ENCODE data around the gene TBC1D9B.

TBC1D9B gene

DNA sequence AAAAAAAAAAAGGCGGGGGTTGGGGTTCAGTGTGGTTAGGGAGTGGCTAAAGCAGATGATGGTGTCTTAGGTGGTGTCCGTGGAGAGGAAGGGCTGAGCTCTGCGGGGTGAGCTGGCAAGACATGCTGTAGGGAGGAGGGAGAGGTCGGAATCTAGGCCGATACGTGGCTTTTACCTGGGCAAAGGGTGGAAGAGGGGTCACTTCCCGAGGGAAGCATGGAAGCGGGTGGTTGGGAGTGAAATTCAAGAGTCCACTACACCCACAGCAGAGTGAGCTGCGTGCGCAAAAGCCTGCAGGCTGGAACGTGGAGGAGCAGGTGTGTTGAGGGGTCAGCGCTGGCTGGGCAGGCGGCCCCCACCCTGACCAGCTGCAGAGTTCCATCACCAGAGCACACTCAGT is 17.8 kb downstream of the TBC1D9B start:
- no peak for DNase-seq (ENCODE audit: low read depth)
- no peak overlapping the region for H3K4me3 ChIP-seq (ENCODE audit: low read depth, low read length)

DNA sequence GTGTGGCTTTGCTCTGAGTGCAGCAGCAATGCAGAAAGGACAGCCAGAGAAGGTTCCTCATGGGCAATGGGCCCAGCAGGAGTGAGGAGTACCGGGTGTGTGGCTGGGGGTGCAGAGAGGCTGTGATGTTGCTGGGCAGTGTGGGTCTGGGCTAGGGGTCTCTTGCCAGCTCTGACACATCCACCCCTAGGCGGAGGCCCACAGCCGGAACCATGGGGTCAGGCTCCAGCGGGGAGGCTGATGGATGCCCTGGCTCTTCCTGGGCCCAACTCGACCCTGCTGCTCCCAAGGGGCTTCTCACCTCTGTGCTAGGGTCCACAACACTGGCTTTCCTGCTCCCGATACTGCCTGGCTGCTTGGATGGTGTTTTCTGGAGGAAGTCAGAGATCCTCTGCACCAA is 19.9 kb downstream of the TBC1D9B start:
- no peak for DNase-seq (ENCODE audit: low read depth)
- no peak overlapping the region for H3K4me3 ChIP-seq (ENCODE audit: low read depth, low read length)

- H3K4me3 ChIP-seq (ENCODE audit: low read depth, low read length): no peak overlapping the region
- DNase-seq (ENCODE audit: low read depth): no peak
These were observed 20.6 kb downstream of the TBC1D9B start for GRCh38 chr5:179887095-179887494.

- no peak overlapping the region for H3K4me3 ChIP-seq (ENCODE audit: low read depth, low read length)
- DNase-seq (ENCODE audit: low read depth): no peak
These were observed 21.3 kb downstream of the TBC1D9B start for GRCh38 chr5:179886190-179886911.

DNA sequence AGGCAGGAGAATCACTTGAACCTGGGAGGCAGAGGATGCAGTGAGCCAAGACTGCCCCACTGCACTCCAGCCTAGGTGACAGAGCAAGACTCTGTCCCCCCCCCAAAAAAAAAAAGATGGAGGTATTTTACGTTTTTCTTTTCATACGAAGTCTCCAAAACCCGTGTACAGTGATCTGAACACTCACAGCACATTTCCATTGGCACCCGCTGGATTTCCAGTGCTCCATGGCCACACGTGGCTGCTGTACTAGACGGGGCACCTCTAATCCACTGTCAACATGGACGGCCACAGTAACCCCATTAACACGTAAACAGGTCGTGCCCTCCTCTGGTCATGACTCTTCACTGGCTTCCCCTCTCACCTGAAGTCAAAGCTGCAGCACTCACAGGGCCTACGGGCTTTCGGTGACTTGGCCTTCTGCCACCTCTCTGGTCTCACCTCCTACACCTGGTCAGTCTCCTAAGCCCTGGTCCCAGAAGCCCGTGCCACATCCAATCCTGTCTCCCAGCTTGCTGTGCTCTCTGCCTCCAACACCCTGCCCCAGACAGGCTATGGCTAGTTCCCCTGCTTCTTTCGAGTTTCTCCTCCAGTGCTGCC is 22.1 kb downstream of the TBC1D9B start:
- no peak overlapping the region for H3K4me3 ChIP-seq (ENCODE audit: low read depth, low read length)
- DNase-seq (ENCODE audit: low read depth): no peak

DNA sequence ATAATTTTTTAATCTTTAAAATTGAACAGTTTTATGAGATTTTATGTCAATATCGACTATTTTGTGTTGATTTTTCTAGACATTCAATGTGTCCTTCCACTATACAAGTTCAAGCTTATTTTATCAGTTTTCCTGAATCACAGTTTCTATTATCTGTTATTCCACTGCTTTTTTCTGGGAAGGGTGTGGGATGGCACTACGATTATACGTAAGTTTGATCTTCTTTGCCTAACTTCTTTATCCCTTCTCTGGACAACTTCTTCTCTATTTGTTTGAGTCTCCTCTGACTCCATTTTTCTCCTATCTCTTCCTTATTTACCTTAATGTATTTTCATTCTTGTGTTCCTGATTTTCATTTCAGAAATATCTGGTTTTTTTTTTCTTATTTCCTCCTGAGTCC is 24.5 kb downstream of the TBC1D9B start:
- no peak for DNase-seq (ENCODE audit: low read depth)
- no peak overlapping the region for H3K4me3 ChIP-seq (ENCODE audit: low read depth, low read length)

- DNase-seq (ENCODE audit: low read depth): no peak
- H3K4me3 ChIP-seq (ENCODE audit: low read depth, low read length): no peak overlapping the region
These were observed 25.4 kb downstream of the TBC1D9B start for GRCh38 chr5:179882338-179882737.

DNA sequence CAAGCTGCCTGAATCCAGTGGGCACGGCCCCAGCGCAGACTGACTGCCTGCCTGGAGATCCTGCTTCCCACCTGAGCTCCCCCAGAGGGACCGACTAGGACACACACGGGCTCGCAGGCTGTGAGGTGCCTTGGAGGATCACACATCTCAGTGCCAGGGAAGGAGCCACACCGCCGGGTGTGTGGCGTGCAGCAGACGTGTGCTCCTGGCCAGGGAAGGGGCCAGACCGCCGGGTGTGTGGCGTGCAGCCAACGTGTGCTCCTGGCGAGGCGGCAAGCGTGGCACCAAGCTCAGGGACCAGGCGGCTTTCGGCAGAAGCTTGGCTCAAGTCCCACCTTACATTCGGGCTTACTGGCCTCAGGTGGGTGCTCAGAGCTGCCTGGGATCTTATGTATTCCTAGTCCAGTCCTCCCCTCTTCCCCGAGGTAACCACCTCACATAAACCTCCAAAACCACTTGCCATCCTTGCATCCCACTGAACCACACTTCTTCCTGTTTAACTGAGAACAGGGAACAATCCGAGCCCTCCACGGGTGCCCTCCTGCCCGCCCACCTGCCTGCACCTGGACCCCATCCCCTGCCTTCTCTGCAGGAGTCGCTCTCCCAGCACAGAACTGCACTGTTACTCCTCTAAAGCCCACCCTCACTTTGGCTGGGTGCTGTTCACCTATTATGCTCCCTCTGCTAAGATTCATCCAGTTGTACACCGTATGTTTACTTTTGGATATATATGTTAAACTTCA is 26.7 kb downstream of the TBC1D9B start:
- no peak overlapping the region for H3K4me3 ChIP-seq (ENCODE audit: low read depth, low read length)
- no peak for DNase-seq (ENCODE audit: low read depth)

DNA sequence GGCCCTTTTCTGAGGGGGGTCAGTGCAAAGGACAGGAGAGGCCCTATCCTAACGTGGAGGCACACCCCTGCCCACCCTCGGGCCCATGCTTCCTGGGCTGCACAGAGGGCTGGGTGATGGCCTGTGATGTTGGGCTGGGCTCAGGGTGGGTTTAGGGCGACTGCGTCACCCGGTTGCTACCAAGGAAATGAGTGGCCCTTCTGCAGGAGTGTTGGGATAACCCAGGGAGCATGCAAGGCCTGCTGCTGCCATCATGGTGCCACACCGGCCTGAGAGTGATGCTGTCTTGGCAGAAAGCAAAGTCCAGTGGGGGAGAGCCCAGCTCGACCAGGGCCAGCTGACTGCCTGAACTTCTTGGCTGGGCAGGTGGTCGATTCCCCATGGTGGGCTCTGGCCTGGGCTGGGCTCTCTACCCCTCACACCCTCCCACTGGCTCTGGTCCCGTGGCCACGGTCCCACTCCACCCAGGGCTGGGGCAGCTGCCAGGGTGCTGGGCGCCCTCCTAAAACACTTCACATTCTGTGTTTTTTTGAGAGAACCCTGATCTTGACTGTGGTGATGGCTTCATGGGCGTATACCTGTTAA is 27.5 kb downstream of the TBC1D9B start:
- no peak for DNase-seq (ENCODE audit: low read depth)
- H3K4me3 ChIP-seq (ENCODE audit: low read depth, low read length): no peak overlapping the region

DNA sequence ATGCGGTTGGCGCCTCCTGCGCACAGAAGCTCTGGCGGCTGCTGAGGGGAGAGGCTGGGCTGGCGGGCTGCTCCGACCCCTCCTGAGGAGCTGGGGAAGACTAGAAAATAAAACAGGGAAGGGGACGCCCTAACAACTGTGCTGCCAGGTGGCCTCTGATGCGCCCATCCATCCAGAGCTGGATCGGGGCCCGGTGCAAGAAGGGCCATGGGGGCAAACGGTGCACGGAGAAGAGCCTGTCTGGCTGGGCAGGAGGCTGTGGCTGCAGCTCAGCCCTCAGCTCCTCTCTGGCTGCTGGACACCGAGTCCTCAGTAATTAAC is 28.0 kb downstream of the TBC1D9B start:
- H3K4me3 ChIP-seq (ENCODE audit: low read depth, low read length): no peak overlapping the region
- DNase-seq (ENCODE audit: low read depth): no peak

DNA sequence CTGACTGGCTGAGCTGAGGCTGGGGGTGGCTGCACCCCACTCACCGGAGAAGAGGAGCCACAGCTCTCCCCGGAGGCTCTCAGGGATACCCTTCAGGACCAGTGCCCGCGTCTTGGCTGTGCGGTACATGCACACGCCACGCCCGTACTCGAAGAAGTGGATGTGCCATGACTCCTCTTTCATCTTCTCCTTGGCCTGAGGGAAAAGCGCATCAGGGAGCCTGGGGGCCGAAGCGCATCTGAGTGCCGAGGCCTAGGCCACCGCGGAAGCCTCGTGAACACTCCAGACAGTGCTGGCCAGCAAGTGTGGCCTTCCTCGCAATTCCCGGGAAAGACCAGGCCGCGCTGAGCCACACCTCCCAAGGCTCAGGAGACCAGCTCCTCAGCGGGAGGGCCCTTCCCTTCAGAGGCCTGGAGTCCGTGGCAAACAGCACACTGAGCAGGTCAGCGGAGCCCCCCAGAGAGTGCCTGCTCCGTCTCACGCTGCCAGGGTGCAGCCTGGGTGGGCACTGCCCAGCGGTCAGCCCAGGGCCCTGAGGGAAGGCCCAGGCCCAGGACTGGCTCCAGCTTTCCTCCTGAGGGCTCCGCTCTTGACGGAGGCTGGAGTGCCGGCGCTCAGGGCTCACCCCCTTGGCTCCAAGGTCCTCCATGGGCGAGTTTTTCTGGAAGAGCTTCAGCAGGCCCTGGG is 28.6 kb downstream of the TBC1D9B start:
- no peak for DNase-seq (ENCODE audit: low read depth)
- no peak overlapping the region for H3K4me3 ChIP-seq (ENCODE audit: low read depth, low read length)

GRCh38 chr5:179878222-179879002 is 29.3 kb downstream of the TBC1D9B start:
- no peak for DNase-seq (ENCODE audit: low read depth)

GRCh38 chr5:179876610-179876952 is 31.1 kb downstream of the TBC1D9B start:
- no peak for DNase-seq (ENCODE audit: low read depth)
- no peak overlapping the region for H3K4me3 ChIP-seq (ENCODE audit: low read depth, low read length)

More at GRCh38 chr5:179878222-179879002, 29.3 kb downstream of the TBC1D9B start:
- no peak overlapping the region for H3K4me3 ChIP-seq (ENCODE audit: low read depth, low read length)

DNA sequence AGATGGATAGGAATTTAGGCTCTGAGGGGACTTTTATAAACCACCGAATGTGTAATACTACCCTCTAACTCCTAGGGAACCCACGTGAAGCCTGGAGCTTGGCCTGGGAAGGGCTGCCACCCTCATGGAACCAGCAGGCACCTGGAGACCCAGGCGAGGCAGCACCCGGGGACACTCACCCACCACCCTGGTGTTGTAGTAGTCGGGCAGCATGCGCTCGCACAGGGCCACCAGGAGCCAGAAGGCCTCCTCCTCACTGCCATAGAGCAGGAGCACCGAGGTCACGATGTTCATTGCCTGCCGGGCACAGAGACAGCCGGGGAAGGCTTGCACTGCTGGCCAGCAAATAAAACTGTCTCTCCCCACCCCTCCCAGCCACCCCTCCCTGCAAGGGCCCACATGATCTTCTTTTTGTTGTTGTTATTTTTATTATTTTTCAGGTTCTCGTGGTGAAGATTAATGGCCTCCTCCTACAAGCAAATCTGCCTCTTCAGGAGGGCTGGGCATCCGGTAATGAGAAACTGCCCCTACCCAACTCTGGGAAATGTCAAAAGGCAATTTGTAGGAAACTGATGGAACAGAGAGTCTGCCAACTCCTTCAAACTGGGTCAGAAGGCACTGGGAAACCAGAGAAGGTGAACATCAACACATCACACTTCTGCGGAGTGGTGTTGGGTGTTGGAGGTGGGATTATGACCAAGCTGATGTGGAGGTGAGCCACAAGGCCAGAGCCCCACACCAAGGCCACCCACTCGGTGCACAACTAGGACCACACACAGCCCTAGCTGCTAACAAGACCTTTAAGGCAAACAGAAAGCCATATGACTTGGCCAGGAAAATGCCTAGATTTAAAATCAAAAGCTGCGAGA is 31.7 kb downstream of the TBC1D9B start:
- DNase-seq (ENCODE audit: low read depth): no peak
- H3K4me3 ChIP-seq (ENCODE audit: low read depth, low read length): no peak overlapping the region

- H3K4me3 ChIP-seq (ENCODE audit: low read depth, low read length): no peak overlapping the region
- no peak for DNase-seq (ENCODE audit: low read depth)
These were observed 33.0 kb downstream of the TBC1D9B start for GRCh38 chr5:179874536-179875292.

- no peak for DNase-seq (ENCODE audit: low read depth)
- no peak overlapping the region for H3K4me3 ChIP-seq (ENCODE audit: low read depth, low read length)
These were observed 33.6 kb downstream of the TBC1D9B start for GRCh38 chr5:179874136-179874535.

GRCh38 chr5:179873588-179874110 is 34.0 kb downstream of the TBC1D9B start:
- no peak overlapping the region for H3K4me3 ChIP-seq (ENCODE audit: low read depth, low read length)
- no peak for DNase-seq (ENCODE audit: low read depth)
